Measurements from ENCODE around the gene RLF.

GRCh38 chr1:40252601-40253000, 91.4 kb downstream of the RLF start:
- no peak for TF ChIP-seq POLR2AphosphoS5 (IDR thresholded peaks at IDR 0.05)
- no peak for TF ChIP-seq EP300 (IDR thresholded peaks at IDR 0.05)
- no peak for TF ChIP-seq CTCF (IDR thresholded peaks at IDR 0.05)
- TF ChIP-seq POLR2A (IDR thresholded peaks at IDR 0.05), result no peak
